Ishikawa (cell line): Measurements from ENCODE around the gene AURKB.

ENCODE experiments used
- CEBPB ChIP-seq: IDR thresholded peaks from 2 replicates; pipeline ENCODE4 v1.6.1; 2012
- CREB1 ChIP-seq: IDR thresholded peaks from 2 replicates; pipeline ENCODE4 v1.6.1; 2012; ENCODE audit warnings: low read depth
- EGR1 ChIP-seq: IDR thresholded peaks from 2 replicates; pipeline ENCODE4 v1.6.1; 2012
- EP300 ChIP-seq: IDR thresholded peaks from 2 replicates; pipeline ENCODE4 v1.6.1; 2012; ENCODE audit warnings: borderline replicate concordance
- FOXM1 ChIP-seq: IDR thresholded peaks from 2 replicates; pipeline ENCODE4 v1.6.1; 2012; ENCODE audit warnings: low read depth, borderline replicate concordance
- MAX ChIP-seq: IDR thresholded peaks from 2 replicates; pipeline ENCODE4 v1.6.1; 2012
- NFIC ChIP-seq: IDR thresholded peaks from 2 replicates; pipeline ENCODE4 v1.6.1; 2012
- RAD21 ChIP-seq: IDR thresholded peaks from 2 replicates; pipeline ENCODE4 v1.6.1; 2012; ENCODE audit warnings: low read depth
- REST ChIP-seq: IDR thresholded peaks from 2 replicates; pipeline ENCODE4 v1.6.1; 2012; ENCODE audit warnings: low read depth, mild to moderate bottlenecking
- TAF1 ChIP-seq: IDR thresholded peaks from 2 replicates; pipeline ENCODE4 v1.6.1; 2012; ENCODE audit warnings: low read depth, mild to moderate bottlenecking
- TCF12 ChIP-seq: IDR thresholded peaks from 2 replicates; pipeline ENCODE4 v1.6.1; 2012; ENCODE audit warnings: low read depth
- TEAD4 ChIP-seq: IDR thresholded peaks from 2 replicates; pipeline ENCODE4 v1.6.1; 2012
- USF1 ChIP-seq: IDR thresholded peaks from 2 replicates; pipeline ENCODE4 v1.6.1; 2012
- YY1 ChIP-seq: IDR thresholded peaks from 2 replicates; pipeline ENCODE4 v1.6.1; 2012; ENCODE audit warnings: low read depth
- ZBTB7A ChIP-seq: IDR thresholded peaks from 2 replicates; pipeline ENCODE4 v1.6.1; 2012; ENCODE audit warnings: low read depth

AURKB gene

GRCh38 chr17:8192070-8192815 lies 18.1 kb downstream of the AURKB start:
- TF ChIP-seq FOXM1 (no peak), YY1 (no peak), TAF1 (no peak), EGR1 (no peak), REST (no peak), CREB1 (no peak), RAD21 (no peak), TEAD4 (no peak), USF1 (peak; percentile 99), EP300 (no peak), ZBTB7A (no peak), MAX (peak; percentile 51; the same call in 1 of the 2 replicates), CEBPB (no peak), TCF12 (no peak), NFIC (no peak)

- TF ChIP-seq CREB1 (no peak), MAX (no peak), CEBPB (no peak), REST (no peak), YY1 (no peak), NFIC (no peak)
These were observed 19.9 kb downstream of the AURKB start for GRCh38 chr17:8190506-8190905.

GRCh38 chr17:8189711-8190477 lies 20.5 kb downstream of the AURKB start, which contains the start of gene BORCS6:
TSS of gene BORCS6 (minus strand) at chr17:8190180. CDS start at chr17:8190140, 40 bp downstream.
- TF ChIP-seq FOXM1: 0 out of 2 replicates have a peak, but pooled peaks have one; percentile 11
- TF ChIP-seq YY1: peak; percentile 58; the same call in 1 of the 2 replicates
- no peak for TF ChIP-seq TCF12
- TF ChIP-seq USF1: peak; percentile 88
- TF ChIP-seq CREB1: no peak
- peak; percentile 32 for TF ChIP-seq TEAD4
- no peak for TF ChIP-seq EP300
- no peak for TF ChIP-seq CEBPB
- no peak; the same call in 1 of the 2 replicates for TF ChIP-seq TAF1
- peak; percentile 77 for TF ChIP-seq MAX
- TF ChIP-seq ZBTB7A: peak; percentile 49; the same call in 1 of the 2 replicates
- no peak for TF ChIP-seq EGR1

- no peak for TF ChIP-seq TAF1
- TF ChIP-seq EGR1: peak; percentile 6; the same call in 1 of the 2 replicates
These were observed 21.2 kb downstream of the AURKB start for GRCh38 chr17:8189041-8189710.

- TF ChIP-seq EGR1 (0 out of 2 replicates have a peak, but pooled peaks have one; percentile 5), NFIC (no peak)
These were observed 22.0 kb downstream of the AURKB start for GRCh38 chr17:8188263-8188839.
